SKM-1 (cell line): Measurements from ENCODE around the gene IQGAP2.

Experiments used
- DNase-seq: peaks from one replicate; lab custom pipeline; 2025; ENCODE audit not compliant: unreplicated experiment; lab: John Stamatoyannopoulos, UW

IQGAP2 gene

DNA sequence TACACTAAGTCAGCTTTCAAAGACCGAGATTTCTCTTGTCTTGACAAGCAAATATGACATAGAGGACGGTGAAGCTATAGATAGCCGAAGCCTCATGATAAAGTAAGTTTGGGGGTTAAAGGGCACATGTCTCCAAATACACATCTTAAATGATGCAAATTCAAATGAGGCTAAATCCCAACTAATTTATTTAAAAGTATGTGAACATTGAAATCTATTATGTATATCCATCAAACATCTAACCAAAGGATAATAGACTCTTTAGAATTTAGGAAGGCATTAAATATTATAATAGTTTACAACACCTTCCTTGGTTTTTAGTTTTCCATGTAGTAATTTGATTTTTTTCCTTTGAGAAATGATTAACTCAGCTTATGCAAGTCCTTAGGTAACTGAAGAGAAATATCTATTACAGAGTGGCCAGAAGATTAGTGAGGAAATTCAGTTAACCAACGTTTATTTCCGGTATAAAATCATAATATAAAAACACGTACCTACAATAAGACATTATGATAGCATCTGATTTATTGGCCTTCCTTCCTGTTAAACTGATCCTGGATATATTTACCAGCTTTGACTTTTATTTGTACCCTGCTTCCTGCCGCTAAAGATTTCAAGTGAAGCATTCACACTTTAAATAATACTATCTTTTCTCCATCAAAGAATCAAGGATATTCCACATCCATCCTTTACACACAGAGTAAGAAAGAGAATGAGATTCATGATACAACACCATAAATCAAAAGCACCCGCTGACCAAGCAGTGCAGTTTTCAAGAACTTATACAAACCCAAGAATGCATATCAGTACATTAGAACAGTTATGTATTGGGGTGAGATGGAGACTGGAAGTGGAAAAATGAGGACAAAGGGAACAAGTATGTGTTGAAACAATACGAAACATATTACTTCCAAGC is 281.0 kb downstream of the IQGAP2 start:
- no peak for DNase-seq

- no peak for DNase-seq
These were observed 281.9 kb downstream of the IQGAP2 start for GRCh38 chr5:76684756-76685519.

DNA sequence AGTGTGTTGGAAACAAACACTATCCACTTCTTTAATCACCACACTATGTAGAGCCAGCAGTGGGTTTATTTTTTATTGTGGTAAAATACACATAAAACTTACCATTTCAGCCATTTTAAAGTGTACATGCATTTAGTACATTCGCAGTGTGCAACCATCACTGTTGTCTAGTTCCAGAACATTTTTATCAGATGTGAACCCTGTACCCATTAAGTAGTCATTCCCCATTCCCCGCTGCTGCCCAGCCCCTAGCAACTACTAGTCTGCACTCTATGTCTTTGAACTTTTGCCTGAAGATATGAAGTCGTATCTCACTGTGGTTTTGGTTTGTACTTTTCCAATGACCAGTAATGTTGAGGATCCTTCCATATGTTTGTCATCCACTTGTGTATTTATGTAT is 282.6 kb downstream of the IQGAP2 start:
- DNase-seq, result no peak

- DNase-seq, result no peak
These were observed 285.1 kb downstream of the IQGAP2 start for GRCh38 chr5:76688212-76688611.

DNA sequence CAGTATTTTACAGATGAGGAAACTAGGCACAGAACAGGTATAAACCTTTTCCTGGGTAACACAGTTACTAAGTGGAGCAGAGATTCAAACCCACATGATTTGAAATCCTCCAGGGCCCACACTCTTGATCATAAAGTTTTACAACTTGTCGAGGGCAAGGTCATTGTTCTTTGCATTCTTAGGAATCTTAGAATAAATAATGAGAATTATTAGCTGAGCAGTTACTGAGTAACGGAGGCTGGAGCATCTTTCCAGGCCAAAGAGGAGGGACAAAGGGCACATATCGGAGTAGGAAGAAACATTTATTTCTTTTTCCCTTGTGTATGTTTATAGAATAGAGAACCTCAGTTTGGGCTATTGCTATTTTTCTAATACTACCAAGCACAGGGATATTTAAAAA is 285.8 kb downstream of the IQGAP2 start:
- no peak for DNase-seq

GRCh38 chr5:76689321-76690036 is 286.4 kb downstream of the IQGAP2 start:
- no peak for DNase-seq

DNA sequence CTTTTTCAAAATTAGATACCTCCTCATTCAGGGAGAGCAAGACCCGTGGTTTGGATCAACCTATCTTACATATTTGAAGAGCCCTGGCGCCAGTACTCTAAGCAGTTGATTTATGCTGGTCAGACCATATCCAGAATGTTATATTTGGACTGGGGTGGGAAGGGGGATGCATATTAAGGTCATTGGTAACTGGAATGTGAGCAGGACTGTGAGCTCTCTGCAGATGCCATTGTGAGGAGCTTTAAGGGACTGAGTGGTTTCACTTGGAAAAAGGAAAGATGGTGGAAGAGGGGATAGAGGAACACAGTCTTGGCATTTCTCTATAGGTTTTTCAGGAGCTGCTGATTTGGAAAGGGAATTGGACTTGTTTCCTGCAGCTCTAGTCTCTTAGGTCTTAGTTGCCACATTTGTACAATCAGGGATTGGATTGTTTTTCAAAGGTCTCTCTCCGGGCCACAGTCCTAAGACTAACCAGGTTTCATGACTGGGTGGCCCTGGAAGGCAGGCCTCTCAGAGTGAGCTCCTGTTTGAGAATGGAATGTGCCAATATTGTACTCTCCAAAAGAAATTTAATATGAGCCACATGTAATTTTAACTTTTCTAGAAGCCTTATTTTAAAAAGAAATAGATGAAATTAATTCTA is 287.1 kb downstream of the IQGAP2 start:
- DNase-seq, result no peak

DNA sequence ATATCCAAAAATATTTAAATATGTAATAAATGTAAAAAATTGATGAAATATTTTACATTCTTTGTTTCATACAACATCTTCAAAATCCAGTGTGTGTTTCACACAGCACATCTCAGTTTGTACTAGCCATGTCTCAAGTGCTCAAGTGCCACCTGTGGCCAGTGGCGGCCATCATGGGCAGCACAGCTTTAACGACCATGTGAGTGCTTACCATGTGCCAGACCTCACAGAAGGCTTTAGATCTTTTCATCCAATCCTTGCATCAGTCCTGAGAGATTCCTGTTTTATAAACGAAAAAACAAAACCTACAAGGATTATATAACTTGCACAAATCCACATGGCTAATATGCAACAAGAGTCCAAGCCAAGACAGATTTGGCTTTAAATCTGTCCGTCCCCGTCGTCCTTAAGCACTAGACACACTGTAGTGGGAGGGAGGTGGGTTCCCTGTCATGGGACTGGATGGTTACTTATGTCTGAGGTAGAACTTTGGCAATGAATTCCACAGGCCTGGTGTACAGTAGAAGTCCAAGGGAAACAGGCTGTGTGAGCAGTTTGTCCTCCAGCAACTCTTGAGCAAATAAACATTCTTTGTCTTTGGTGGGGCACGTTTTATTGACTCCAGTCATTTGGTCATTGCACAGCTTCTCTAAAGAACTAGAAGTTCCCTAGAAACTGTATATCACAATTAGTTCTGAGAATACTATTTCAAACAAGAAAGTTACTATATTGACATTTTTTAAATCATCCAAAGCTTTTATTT is 287.8 kb downstream of the IQGAP2 start:
- DNase-seq, result no peak

DNA sequence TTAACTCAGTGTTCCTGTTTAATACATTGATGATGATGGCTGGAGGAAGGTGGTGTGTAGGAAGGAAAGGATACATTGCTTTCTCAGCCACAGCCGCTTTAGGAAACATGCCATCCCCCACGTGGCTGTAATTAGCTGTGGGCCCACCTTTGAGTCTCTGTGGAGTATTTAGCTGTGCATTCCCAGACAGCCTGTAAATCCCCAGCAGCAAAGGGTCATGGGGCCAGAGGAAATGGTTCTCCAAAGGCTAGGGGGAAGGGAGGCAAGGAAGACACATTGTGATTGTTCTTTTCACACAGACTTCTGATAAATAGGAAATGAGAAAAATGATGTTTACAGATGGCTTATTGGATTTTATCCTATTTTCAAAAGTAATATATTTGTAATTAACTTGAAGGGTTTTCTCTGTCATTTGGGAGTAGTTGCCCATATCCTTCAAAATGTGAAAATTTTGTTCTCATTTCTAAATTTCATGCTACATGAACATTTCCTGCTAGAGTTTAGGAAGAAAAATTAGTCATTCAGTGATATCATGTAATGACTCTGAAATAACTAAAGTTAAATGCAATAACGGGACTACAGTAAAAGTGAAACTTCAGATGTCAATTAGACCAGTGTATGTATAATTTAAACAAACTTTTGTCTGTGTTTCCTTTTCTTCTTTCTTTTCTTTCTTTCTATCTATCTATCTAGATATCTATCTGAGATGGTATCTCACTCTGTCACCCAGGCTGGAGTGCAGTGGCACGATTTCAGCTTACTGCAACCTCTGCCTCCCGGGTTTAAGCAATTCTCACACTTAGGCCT is 288.6 kb downstream of the IQGAP2 start:
- no peak for DNase-seq

GRCh38 chr5:76692274-76692540 is 289.1 kb downstream of the IQGAP2 start:
- DNase-seq, result no peak

DNA sequence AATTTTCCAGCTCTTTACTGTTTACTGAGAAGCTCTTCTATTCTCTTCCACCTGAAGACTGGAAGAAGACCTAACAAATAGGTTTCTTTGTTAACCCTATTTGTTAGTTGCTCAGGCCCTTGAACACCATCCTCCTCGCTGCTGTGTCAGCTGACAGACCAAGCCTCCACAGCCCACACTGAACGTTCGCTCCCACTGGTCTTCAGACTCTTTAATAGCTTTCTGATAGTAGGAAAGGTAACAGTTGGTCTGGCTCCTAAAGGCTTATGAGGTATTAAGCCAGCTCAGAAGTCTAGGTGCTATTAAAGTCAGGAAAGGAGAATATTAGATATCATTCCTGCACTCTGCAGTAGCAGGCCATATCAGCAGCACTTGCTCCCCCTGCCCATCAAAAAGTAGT is 289.6 kb downstream of the IQGAP2 start:
- DNase-seq, result no peak

GRCh38 chr5:76693141-76693540 is 290.1 kb downstream of the IQGAP2 start:
- DNase-seq, result no peak

DNA sequence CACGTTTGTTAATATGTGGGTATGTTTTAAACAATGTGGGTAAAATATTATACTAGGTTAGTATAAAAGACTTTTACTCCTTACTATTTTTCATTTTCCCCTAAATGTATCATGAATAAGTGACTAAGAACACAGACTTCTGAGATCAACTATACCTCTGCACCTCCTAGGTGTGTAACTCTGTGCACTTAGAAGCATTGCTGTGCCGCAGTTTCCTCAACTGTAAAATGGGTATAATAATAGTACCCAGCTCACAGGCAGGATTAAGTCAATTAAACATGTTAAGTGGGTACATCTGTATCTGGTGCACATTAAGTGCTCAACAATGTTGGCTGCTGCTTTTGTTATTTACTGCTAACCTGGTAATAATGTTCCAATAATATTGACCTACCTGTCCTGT is 291.2 kb downstream of the IQGAP2 start:
- DNase-seq, result no peak

- no peak for DNase-seq
These were observed 292.3 kb downstream of the IQGAP2 start for GRCh38 chr5:76695346-76695745.

DNA sequence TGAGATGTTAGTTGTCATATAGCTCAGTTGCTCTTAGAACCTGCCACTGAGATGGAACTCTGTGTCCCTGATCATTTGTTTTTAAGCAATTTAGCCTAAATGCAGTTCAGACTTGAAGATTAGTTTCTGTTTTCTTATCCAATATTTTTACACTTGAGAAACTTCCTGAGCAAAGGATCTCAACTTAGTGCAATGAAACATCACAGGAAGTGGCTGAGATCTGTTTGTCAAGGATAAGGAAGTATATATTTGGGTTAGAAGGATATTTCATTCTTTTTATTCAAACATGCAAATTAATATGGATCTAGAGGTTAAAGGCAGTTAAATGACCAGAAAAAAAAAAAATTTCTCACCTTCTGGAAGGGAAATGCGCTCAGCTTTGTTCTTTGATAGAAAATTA is 293.2 kb downstream of the IQGAP2 start:
- no peak for DNase-seq

DNA sequence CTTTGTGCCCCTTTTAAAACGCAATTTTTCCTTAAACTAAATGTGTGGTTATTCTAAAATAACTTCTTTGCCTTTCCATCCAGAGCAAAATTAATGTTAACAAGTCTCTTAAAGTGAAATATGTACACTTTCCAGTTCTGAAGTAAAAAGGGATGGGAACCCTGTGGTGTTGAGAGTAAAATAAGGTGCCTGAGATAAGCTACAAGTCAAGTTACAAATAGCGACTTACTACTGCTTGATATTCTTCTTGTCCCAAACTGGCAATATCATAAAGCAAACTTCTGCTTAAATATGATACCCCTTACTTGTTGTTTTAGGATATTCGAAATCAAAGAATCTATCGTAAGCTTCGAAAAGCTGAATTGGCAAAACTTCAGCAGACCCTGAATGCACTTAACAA is 294.6 kb downstream of the IQGAP2 start:
- no peak for DNase-seq

DNA sequence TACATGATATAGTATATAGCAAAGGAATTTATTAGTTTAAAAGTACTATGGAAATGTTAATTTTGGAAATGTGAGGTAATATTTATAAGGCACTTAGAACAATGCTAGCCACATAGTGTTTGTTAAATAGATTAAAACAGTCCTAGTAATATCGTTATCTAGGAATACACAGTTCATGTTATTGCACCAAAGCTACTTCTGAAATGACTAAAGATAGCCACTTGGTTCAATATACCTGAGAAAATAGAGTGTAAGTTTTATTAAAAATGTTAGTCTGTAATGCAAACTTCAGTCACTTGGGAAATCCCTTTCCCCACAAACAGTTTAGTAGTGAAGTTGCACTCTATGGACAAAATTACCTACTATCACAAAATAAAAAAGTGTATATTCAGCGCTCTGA is 297.5 kb downstream of the IQGAP2 start:
- no peak for DNase-seq

DNA sequence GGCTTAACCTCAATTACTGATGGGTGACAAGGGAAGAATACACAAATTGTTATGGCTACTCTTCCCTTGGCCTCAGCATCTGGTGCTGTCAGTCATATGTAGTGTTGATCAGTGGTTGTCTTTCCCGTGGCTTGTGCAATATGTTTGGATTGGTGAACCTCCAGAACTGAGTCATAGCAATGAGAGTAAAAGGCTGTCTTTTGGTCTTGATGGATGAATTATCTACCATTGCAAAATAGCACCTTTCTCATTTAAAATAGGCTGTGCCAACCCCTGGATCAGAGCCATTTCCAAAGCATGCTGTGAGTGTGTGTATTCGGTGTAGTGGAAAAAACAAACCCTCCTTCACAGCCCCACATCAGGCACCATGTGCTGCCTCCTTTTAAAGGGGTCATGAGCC is 298.2 kb downstream of the IQGAP2 start:
- no peak for DNase-seq

GRCh38 chr5:76703707-76704106 is 300.6 kb downstream of the IQGAP2 start:
- DNase-seq, result no peak

DNA sequence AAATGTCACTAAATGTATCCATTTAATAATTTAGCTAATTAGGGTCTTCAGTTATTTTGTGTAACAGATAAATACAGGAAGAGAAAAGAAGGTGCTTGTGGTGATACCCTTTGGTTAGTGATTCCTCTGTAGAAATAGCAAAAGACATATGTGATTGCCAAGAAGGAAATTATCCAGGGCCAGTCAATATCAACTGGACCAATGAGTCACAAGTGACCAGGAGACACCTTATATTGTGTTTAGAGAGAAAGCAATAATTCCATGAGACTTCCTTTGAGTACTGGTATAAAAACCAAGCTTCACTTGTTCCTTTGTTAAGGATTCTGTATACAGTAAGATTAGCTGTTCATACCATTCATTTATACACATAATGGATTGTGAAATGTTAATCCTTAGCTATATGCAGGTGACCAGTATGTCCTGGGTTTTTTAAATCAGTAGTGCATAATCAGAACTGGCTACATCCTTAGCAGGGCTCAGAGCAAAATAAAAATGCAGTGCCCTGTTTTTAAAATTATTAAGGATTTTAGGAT is 301.1 kb downstream of the IQGAP2 start:
- no peak for DNase-seq
